Measurements from ENCODE around the gene GALNT14.

The GALNT14 gene

DNA sequence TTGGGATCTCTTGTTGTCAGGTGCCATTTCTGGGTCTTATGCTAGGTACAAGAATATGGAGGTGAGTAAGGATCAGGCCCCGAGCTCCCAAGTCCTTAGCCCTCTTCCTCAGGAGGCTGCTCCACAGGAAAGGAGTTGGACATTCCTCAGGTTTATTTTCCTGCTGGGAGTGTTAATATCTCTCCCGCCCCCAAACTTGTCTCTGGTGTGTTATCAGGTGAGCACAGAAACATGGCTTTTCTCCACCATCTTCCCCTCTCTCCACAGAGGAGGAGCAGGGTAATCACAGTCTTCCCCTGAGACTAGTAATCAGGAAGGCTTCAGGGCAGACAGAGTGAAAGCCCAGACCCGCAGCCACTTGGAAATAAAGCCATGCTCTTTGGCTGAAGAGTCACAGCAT, 257.7 kb downstream of the GALNT14 start:
- no peak for DNase-seq

DNA sequence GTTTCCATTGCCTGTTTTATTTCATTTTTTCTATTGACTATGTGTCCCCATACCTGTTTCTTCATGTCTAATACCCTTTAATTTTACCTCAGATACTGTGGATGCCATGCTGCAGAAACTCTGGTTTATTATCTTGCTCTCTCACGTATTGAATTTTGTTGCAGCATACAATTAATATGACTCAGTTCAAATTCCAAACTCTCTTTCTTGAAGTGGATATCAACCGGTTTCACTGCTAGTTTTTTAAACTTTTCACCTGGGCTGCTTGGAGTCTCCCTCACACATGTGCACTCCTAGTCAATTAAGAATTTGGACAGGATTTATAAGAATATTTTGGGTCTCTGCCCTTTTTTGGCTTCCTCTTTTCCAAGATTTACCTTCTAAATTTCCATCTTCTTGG, 260.4 kb downstream of the GALNT14 start:
- no peak for DNase-seq

DNA sequence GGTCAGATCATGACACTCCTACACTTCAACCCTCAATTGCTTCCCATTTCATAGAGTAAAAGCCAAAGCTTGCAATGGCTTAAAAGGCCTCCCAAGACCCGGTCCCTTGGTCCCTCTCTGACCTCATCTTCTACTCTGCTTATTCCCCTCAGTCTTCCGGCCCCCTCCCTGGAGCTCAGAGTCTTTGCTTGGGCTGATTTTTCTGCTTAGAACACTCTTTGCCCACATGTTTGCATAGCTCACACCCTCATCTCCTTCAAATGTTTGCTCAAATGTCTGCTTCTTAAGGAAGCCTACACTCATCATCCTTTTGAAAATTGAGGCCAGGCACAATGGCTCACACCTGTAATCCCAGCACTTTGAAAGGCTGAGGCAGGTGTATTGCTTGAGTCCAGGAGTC, 265.4 kb downstream of the GALNT14 start:
- no peak for DNase-seq

DNA sequence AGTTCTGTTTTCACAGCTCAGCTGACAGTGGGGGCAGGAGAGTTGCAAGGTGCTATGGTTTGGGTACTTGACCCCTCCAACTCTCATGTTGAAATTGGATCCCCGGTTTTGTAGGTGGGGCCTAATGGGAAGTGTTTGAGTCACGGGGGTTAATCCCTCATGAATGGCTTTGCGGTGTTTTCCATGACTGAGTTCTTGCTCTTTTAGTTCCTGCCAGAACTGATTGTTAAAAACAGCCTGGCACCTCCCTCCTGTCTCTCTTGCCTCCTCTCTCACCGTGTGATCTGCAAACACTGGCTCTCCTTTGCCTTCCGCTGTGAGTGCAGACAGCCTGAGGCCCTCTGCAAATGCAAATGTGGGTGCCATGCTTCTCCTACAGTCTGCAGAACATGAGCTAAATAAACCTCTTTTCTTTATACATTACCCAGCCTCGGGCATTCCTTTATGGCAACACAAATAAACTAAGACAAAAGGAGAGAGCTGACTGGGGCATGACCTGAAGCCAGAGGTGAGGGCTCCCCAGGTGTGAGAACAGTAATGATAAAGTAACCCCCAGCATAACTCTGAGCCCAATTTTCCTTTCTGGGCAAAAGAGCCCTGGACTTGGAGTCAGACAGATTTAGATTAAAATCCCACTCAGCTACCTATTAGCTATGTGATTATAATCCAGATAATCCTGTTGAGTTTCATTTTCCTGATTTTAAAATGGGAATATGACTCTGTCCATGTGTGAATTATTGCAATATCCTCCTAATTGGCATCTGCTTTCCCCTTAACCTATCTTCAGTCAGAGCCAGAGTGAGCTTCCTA, 266.1 kb downstream of the GALNT14 start:
- no peak for DNase-seq

DNA sequence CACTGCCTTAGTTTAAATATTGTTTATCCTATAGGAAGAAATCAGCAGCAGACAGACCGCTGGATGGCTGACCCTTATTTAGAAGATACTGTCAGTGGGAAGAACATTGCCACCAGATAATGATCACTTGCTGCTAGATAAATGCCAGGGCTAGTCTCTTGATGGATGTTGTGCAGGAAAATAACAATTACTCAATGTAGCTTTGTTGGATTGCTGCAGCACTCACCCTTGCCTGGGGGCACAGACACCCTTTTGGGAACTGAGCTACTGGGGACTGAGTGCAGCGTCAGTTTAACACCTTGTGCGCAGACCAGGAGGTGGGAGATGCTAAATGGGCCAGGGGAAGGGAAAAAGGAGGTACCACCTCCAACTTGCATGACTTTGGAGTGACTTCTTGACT, 266.8 kb downstream of the GALNT14 start:
- no peak for DNase-seq

DNA sequence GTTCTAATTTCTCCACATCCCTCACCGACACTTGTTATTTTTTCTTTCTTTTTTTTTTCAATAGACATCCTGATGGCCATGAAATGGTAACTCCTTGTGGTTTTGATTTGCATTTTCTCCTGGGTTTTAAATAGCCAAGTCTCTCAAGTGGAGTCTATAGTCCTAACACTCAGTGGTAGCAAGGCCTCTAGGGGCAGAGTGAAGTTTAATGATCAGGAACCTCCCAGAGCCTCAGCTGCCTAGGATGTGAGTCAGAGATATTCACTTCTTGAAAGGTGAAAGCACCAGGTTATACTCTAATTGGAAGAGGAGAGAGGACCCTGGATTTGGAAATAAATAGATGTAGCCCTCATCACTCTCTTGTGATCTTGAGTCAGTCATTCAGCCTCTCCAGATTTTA, 268.3 kb downstream of the GALNT14 start:
- no peak for DNase-seq

DNA sequence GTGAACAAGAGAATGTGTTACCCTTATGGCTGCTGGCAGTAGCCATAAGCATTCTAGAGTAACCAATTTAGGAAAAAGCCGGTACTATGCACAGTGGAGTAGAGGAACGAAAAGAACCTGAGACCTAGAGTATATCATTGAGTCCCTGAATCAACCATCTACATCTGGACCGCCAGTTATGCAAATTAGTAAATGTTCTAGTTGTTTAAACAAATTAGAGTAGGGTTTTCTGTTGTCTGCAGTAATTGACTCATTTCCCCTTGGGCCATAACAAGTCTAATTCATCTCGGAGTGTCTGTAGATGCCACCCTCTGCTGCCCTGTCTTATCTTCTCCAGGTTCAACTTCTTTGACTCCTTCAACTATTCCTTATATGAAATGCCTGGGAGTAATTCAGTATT, 270.9 kb downstream of the GALNT14 start:
- DNase-seq = no peak

DNA sequence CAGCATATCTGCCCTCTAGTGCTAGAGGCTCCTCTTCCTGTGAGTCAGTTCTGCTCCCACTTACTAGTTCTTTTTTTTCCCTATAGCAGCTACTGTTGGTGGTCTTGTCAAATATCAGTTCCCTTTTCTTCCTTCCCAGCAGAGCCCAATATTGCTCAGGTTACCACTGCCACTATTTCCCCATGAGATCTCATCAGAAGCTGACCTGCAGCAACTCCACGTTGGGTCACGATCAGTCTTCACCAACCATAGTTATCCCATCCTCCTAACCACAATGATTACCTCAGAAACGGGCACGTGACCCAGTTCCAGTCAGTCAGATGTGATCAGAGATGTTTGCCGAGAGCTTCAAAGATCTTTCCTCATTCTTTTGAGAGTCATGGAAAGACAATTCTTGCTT, 271.3 kb downstream of the GALNT14 start:
- no peak for DNase-seq

DNA sequence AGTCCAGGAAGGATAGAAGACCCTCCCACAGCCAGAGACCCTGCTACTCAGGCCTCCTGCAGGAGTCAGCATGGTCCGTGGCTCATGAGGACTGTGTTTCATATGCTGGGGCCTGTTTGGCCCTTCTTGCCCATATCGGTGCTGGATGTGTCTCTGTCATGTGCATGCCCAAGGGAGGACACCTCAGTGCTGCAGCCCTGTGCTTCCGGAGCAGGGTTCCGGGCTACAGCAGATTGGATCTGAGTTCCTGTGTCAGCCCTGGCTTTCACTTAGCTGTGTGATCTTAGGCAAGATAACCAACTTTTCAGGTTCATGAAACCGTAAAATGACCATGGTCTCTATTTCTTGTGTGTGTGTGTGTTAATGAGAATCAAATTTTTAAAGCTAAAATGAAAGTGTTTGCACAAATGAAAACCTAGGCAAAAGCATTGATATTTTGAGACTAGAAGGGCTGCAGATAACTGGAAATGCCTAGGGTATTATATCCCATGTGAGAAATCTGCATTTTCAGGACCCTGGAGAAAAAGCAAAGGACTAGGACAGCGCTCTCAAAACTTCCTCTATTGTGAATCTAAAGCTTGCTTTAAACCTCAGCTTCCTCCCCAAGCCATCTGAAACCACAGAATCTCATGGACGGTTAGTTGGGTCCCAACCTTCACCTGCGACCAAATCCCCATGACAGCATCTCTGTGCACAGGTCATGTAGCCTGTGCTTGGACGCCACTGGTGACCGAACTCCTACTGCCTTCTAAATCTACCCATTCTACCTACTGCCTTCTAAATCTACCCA, 272.2 kb downstream of the GALNT14 start:
- no peak for DNase-seq

DNA sequence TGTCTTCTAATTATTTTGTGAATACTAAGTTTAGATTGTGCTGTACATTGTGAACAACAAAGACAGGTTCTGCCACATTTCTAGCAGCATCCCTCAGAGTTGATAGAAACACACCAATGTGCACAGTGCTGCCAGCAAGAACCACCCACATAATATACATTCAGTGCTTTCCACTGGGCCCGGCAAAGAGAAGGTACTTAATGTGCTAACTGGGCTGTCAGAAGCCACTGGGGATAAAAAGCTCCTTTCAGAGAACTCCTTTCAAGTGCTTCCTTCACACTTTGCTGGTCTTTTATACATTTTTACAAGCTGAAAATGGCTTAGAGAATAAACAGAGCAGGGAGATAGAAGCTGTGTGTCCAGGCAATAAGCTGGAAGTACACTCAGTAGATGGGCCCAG, 273.0 kb downstream of the GALNT14 start:
- DNase-seq = peak in 1 of 2 donors; percentile 13

DNA sequence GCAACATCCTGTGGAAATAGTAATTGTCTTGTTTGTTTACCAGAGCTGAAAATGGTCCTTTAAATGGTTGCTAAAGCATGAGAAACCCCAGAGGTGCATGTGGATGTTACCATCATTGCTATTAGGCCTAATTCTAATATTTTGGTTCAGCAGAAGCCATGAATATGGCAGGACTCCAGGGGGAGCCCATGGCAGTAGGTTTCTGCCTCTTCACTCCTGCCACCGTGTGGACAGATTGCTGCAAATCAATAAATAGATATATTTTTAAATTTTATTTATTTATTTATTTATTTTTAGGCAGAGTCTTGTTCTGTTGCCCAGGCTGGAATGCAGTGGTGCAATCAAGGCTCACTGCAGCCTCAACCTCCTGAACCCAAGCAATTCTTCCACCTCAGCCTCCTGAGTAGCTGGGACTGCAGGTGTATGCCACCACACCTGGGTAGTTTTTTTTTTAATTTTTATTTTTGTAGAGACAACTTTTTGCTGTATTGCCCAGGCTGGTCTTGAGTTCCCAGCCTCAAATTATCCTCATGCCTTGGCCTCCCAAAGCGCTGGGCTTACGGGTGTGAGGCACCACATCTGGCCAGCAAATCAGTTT, 276.1 kb downstream of the GALNT14 start:
- peak; percentile 24 to 43 for DNase-seq

DNA sequence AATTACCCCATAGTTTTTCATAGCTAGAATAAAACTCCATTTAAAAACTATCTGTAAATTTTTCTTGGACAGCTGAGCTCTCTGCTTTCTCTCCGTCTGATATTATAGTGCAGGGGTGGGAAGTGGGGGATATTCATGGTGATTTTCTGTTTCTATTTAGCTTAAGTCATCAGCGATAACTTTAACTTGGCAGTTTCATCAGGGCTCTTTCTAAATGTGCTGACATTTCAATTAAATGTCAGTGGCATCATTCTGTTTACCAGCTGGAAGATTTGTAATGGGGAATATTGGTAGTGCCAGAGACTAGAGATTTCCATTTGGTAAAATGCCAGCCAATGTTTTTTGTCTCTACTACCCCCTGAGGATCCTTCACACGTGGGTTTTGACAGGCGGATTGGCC, 277.5 kb downstream of the GALNT14 start:
- DNase-seq = no peak

All from hippocampal formation (tissue), 2 donors.